A673 (cell line): ENCODE results near the gene IBTK.

Source experiments
- EZH2 ChIP-seq: fragments of 200-600 bp; sonication (generic); IDR thresholded peaks from 2 replicates; pipeline ENCODE4 v1.6.1; 2017; ENCODE audit warnings: borderline replicate concordance, low read depth, mild to moderate bottlenecking, mixed read lengths, antibody characterized with exemption, low read length; ENCODE audit not compliant: poor library complexity, severe bottlenecking
- TF ChIP-seq, protein P1 (sequence below): fragments of 300-800, 200-600 bp; sonication (generic); conservative IDR thresholded peaks from 2 replicates; pipeline ENCODE4 v1.5.1; 2017; ENCODE audit warnings: low read depth, mild to moderate bottlenecking, antibody characterized with exemption, low read length, moderate library complexity, mixed read lengths

DNA sequence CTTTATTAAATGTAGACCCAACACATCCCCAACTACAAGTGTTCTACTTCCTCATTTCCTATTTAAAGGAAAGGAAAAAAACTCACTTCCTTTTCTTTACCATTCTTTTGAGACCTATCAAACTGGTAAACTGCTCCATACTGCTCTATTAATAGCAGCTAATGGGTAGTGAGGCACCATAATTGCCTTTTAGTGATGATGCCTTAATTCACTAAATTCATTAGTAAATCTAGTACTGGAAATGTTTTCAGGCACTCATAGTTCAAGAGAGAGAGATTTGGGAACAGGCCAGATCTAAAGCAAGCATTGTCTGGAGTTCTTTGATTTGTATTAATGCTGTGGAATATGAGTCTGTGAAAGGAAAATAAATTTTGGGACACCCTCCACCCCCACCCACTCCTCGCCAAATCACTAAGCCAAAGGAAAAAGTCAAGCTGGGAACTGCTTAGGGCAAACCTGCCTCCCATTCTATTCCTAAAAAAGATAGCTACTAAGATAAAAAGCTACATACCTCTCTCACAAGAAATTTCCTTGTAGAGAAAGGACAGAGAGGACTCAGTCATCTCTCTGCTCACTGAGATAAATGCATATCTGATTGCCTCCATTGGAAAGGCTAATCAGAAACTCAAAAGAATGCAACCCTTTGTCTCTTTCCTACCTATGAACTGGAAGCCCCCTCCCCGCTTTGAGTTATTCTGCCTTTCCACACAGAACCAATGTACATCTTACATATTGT, 13.6 kb upstream of the IBTK start:
- TF ChIP-seq, protein P1, sequence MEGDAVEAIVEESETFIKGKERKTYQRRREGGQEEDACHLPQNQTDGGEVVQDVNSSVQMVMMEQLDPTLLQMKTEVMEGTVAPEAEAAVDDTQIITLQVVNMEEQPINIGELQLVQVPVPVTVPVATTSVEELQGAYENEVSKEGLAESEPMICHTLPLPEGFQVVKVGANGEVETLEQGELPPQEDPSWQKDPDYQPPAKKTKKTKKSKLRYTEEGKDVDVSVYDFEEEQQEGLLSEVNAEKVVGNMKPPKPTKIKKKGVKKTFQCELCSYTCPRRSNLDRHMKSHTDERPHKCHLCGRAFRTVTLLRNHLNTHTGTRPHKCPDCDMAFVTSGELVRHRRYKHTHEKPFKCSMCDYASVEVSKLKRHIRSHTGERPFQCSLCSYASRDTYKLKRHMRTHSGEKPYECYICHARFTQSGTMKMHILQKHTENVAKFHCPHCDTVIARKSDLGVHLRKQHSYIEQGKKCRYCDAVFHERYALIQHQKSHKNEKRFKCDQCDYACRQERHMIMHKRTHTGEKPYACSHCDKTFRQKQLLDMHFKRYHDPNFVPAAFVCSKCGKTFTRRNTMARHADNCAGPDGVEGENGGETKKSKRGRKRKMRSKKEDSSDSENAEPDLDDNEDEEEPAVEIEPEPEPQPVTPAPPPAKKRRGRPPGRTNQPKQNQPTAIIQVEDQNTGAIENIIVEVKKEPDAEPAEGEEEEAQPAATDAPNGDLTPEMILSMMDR: no peak
- TF ChIP-seq EZH2: no peak
